Hepatocyte (in vitro differentiated cells): ENCODE measurements around the gene STK24.

ENCODE experiments used
- CTCF ChIP-seq: fragments of 200-600 bp; sonication (generic); IDR thresholded peaks from 2 replicates; pipeline ENCODE4 v1.5.1; 2016; ENCODE audit warnings: antibody characterized with exemption, mild to moderate bottlenecking; ENCODE audit not compliant: poor library complexity
- EZH2phosphoT487 ChIP-seq: fragments of 200-600 bp; sonication (generic); IDR thresholded peaks from one replicate; pipeline ENCODE4 v1.6.1; 2018; ENCODE audit warnings: antibody characterized with exemption, mild to moderate bottlenecking, low read depth, moderate library complexity; ENCODE audit not compliant: unreplicated experiment, severe bottlenecking

GRCh38 chr13:98440390-98441055, 136.4 kb downstream of the STK24 start:
- no peak for TF ChIP-seq CTCF
- no peak for TF ChIP-seq EZH2phosphoT487
